WTC11 (cell line): ENCODE data around the gene GNA12. TPM values are rescaled to one million over a fixed set of nuclear protein-coding genes. Genes with fewer than 3 reads are reported as not detected.
A peak's percentile ranks its signal among the peaks of the same experiment; 100 is the strongest.

ENCODE experiments used
- ATAC-seq: fragments of 200-7000 bp; cut with Tn5 transposase; 2 replicates; pipeline ENCODE4 v1.10.0; 2021; ENCODE audit warnings: mild to moderate bottlenecking, moderate library complexity
- CTCF ChIA-PET: fragments of 300-600 bp; sonication (Branson Sonifier 250); formaldehyde crosslinking; loops from one replicate; lab custom pipeline; 2021; ENCODE audit warnings: antibody characterized with exemption; lab: Charles Lee
- POLR2A ChIA-PET: fragments of 350-600 bp; sonication (Branson Sonifier 250); formaldehyde crosslinking; loops from one replicate; lab custom pipeline; 2021; ENCODE audit warnings: antibody characterized with exemption; lab: Charles Lee
- DNase-seq: peaks from one replicate; pipeline ENCODE4 v3.0.0; 2021; ENCODE audit warnings: low spot score
- H3K27ac Mint-ChIP-seq: 2 replicates; pipeline ENCODE4 v1.8.0; 2021; ENCODE audit warnings: mixed read lengths
- H3K27me3 Mint-ChIP-seq: 2 replicates; pipeline ENCODE4 v1.8.0; 2021; ENCODE audit warnings: low read depth, mild to moderate bottlenecking, moderate library complexity, mixed read lengths
- H3K36me3 Mint-ChIP-seq: 2 replicates; pipeline ENCODE4 v1.8.0; 2021; ENCODE audit warnings: mixed read lengths
- H3K4me1 Mint-ChIP-seq: 2 replicates; pipeline ENCODE4 v1.8.0; 2022; ENCODE audit warnings: mixed read lengths
- H3K4me3 Mint-ChIP-seq: 2 replicates; pipeline ENCODE4 v1.8.0; 2021; ENCODE audit warnings: mild to moderate bottlenecking, moderate library complexity, mixed read lengths
- H3K9me3 Mint-ChIP-seq: 2 replicates; pipeline ENCODE4 v1.8.0; 2021; ENCODE audit warnings: mixed read lengths
- AR ChIP-seq: fragments of 250-450 bp; sonication (Bioruptor Pico); IDR thresholded peaks from 2 replicates; pipeline ENCODE4 v1.9.0; 2021; ENCODE audit warnings: mild to moderate bottlenecking
- E2F5 ChIP-seq: sonication (generic); formaldehyde crosslinking; IDR thresholded peaks from 2 replicates; pipeline ENCODE4 v1.8.1; 2022; ENCODE audit warnings: mild to moderate bottlenecking, moderate library complexity, missing genetic modification reagents
- ESRRA ChIP-seq: sonication (generic); formaldehyde crosslinking; IDR thresholded peaks from 2 replicates; pipeline ENCODE4 v1.8.1; 2022; ENCODE audit warnings: mild to moderate bottlenecking, missing genetic modification reagents, borderline replicate concordance
- ETV6 ChIP-seq: sonication (generic); formaldehyde crosslinking; IDR thresholded peaks from 2 replicates; pipeline ENCODE4 v1.8.1; 2022; ENCODE audit warnings: mild to moderate bottlenecking, missing genetic modification reagents
- GABPB1 ChIP-seq: sonication (generic); formaldehyde crosslinking; IDR thresholded peaks from 2 replicates; pipeline ENCODE4 v1.8.1; 2023; ENCODE audit warnings: mild to moderate bottlenecking, missing genetic modification reagents
- HMGA2 ChIP-seq: fragments of 250-450 bp; sonication (Bioruptor Pico); IDR thresholded peaks from 2 replicates; pipeline ENCODE4 v1.4.0; 2021; ENCODE audit warnings: mild to moderate bottlenecking, moderate library complexity
- SOX15 ChIP-seq: fragments of 250-450 bp; sonication (Bioruptor Pico); IDR thresholded peaks from 2 replicates; pipeline ENCODE4 v1.9.0; 2021; ENCODE audit warnings: mild to moderate bottlenecking
- SP1 ChIP-seq: sonication (generic); formaldehyde crosslinking; conservative IDR thresholded peaks from 2 replicates; pipeline ENCODE4 v1.8.1; 2022; ENCODE audit warnings: missing genetic modification reagents
- ZNF121 ChIP-seq: sonication (generic); formaldehyde crosslinking; IDR thresholded peaks from 2 replicates; pipeline ENCODE4 v1.8.0; 2023; ENCODE audit warnings: missing genetic modification reagents
- ZNF423 ChIP-seq: fragments of 250-450 bp; sonication (Bioruptor Pico); IDR thresholded peaks from 2 replicates; pipeline ENCODE4 v2.1.2; 2022; ENCODE audit warnings: mild to moderate bottlenecking, moderate library complexity
- total RNA-seq: library from RNA; stranded (reverse); gene quantifications from 3 replicates; pipeline ENCODE4 v1.2.3, GENCODE V29; 2021
- TF ChIP-seq, protein P1 (sequence below): sonication (generic); formaldehyde crosslinking; IDR thresholded peaks from 2 replicates; pipeline ENCODE4 v1.8.0; 2022; ENCODE audit warnings: mild to moderate bottlenecking, missing genetic modification reagents
- TF ChIP-seq, protein P2 (sequence below): fragments of 250-450 bp; sonication (Bioruptor Pico); conservative IDR thresholded peaks from 2 replicates; pipeline ENCODE4 v1.9.0; 2021; ENCODE audit warnings: mild to moderate bottlenecking
- TF ChIP-seq, protein P3 (sequence below): sonication (generic); formaldehyde crosslinking; conservative IDR thresholded peaks from 2 replicates; pipeline ENCODE4 v1.8.1; 2022; ENCODE audit warnings: mild to moderate bottlenecking, missing genetic modification reagents
- TF ChIP-seq, protein P4 (sequence below): sonication (generic); formaldehyde crosslinking; IDR thresholded peaks from 2 replicates; pipeline ENCODE4 v1.8.1; 2023; ENCODE audit warnings: mild to moderate bottlenecking, missing genetic modification reagents, moderate library complexity

Gene GNA12
- total RNA-seq, 1 experiment from 2014 or later, result 99.6 TPM

DNA sequence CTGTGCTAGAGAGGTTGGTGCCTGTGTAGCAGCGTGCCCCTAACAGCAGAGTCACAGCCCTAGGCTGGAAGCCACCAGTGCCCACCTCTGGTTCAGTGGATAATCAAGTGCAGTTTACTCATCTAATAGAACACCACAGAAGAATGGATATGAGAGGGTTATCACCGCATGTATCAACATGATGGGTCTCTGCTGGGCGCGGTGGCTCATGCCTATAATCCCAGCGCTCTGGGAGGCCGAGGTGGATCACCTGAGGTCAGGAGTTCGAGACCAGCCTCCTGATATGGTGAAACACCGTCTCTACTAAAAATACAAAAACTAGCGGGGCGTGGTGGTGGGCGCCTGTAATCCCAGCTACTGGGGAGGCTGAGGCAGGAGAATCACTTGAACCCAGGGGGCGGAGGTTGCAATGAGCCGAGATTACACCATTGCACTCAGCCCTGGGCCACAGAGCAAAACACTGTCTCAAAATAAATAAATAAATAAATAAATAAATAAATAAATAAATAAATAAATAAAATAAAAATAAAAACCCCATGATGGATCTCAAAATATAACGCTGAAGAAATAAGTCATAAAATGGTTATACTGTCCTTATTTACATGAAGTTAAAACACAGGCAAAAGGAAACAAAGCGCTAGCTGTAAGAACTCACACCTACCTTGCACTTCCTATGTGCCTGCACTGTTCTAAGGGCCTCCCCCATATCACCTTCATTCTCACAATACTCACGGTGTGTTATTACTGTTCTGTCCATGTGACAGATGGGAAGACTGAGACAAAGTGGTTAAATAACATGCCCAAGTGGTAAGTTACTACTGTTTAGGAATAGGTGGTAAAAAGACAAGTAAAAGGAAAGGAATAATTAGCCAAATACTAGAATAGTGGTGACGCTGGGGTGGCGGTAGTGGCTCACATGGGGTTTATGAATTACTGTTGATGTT is 85.2 kb downstream of the GNA12 start:
- POLR2A ChIA-PET, result no interaction called here
- peak overlapping the region; percentile 46; the same call in 1 of the 2 replicates for H3K27ac Mint-ChIP-seq
- CTCF ChIA-PET, result interaction anchor here (1.2 to 2.2 kb wide), 9 partner anchors 19 to 106 kb away, joined by 3 to 15 read pairs (median 6); no protein-coding TSS in a partner anchor
- no peak for DNase-seq
- H3K27me3 Mint-ChIP-seq, result no peaks in the 10 kb centered on the region
- no peak overlapping the region for H3K4me3 Mint-ChIP-seq
- no peak for ATAC-seq
- H3K4me1 Mint-ChIP-seq, result peaks cover 49% of the 10 kb centered on the region
- peaks cover 3% of the 10 kb centered on the region; the same call in 1 of the 2 replicates for H3K9me3 Mint-ChIP-seq
- peaks cover 30% of the 10 kb centered on the region for H3K36me3 Mint-ChIP-seq
- TF ChIP-seq ZNF423 (no peak), ZNF121 (CRISPR knock-in tag) (no peak), HMGA2 (CRISPR knock-in tag) (peak; percentile 73; the same call in 1 of the 2 replicates), ETV6 (CRISPR knock-in tag) (no peak)
- TF ChIP-seq, protein P1, sequence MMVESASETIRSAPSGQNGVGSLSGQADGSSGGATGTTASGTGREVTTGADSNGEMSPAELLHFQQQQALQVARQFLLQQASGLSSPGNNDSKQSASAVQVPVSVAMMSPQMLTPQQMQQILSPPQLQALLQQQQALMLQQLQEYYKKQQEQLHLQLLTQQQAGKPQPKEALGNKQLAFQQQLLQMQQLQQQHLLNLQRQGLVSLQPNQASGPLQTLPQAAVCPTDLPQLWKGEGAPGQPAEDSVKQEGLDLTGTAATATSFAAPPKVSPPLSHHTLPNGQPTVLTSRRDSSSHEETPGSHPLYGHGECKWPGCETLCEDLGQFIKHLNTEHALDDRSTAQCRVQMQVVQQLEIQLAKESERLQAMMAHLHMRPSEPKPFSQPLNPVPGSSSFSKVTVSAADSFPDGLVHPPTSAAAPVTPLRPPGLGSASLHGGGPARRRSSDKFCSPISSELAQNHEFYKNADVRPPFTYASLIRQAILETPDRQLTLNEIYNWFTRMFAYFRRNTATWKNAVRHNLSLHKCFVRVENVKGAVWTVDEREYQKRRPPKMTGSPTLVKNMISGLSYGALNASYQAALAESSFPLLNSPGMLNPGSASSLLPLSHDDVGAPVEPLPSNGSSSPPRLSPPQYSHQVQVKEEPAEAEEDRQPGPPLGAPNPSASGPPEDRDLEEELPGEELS, result no peak

- no peak for DNase-seq
- Mint-ChIP-seq H3K27ac (peak overlapping the region; percentile 21), H3K4me1 (peaks cover 43% of the 10 kb centered on the region), H3K4me3 (no peak overlapping the region), H3K36me3 (peaks cover 32% of the 10 kb centered on the region), H3K27me3 (no peaks in the 10 kb centered on the region), H3K9me3 (peaks cover 3% of the 10 kb centered on the region; the same call in 1 of the 2 replicates)
- TF ChIP-seq ESRRA (CRISPR knock-in tag) (no peak), E2F5 (CRISPR knock-in tag) (no peak), GABPB1 (CRISPR knock-in tag) (peak; percentile 31; the same call in 1 of the 2 replicates), SOX15 (CRISPR knock-in tag) (no peak)
- TF ChIP-seq, protein P2, sequence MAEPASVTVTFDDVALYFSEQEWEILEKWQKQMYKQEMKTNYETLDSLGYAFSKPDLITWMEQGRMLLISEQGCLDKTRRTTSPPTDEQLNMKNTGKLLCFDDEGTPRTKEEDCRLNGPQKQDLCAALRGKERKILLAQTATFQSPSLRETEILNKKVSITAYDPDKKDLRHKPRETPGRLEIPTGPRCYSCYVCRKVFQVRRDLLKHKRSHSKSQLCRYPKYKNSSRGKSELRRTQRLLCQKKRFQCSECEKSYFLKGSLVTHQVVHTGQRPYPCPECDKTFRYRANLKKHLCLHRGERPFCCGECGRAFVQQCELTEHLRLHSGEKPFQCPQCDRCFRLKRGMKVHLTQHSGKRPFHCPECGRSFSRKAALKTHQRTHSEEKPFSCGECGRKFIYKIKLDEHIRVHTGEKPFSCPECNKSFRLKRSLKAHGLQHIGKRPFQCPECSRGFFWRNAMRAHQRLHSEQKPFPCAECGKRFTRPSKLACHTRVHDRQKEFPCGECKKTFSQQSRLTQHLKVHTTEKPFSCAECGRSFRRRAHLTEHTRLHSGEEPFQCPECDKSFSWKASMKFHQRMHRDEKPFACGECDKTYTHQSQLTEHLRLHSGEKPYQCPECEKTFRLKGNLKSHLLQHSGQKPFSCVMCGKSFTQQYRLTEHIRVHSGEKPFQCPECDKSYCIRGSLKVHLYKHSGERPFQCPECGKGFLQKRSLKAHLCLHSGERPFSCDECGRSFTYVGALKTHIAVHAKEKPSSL (CRISPR knock-in tag), result no peak
- ChIA-PET POLR2A (no interaction called here), CTCF (interaction anchor here (0.5 to 1.8 kb wide), 6 partner anchors 18 to 77 kb away, joined by 3 to 11 read pairs (median 4); no protein-coding TSS in a partner anchor)
- ATAC-seq, result no peak
Observed at GRCh38 chr7:2757904-2758672, 86.0 kb downstream of the GNA12 start.

GRCh38 chr7:2757361-2757903 is 86.7 kb downstream of the GNA12 start:
- no peak overlapping the region for H3K4me3 Mint-ChIP-seq

More at GRCh38 chr7:2757361-2757903, 86.7 kb downstream of the GNA12 start:
- CTCF ChIA-PET, result interaction anchor here (0.5 to 1.8 kb wide), 5 partner anchors 17 to 76 kb away, joined by 3 to 11 read pairs (median 4); no protein-coding TSS in a partner anchor
- ATAC-seq (no peak), DNase-seq (no peak)
- POLR2A ChIA-PET, result no interaction called here
- Mint-ChIP-seq H3K27ac (peak overlapping the region; percentile 21; the same call in 1 of the 2 replicates), H3K9me3 (peaks cover 3% of the 10 kb centered on the region; the same call in 1 of the 2 replicates), H3K4me1 (peaks cover 42% of the 10 kb centered on the region), H3K36me3 (peaks cover 32% of the 10 kb centered on the region), H3K27me3 (no peaks in the 10 kb centered on the region)
- TF ChIP-seq, protein P3, sequence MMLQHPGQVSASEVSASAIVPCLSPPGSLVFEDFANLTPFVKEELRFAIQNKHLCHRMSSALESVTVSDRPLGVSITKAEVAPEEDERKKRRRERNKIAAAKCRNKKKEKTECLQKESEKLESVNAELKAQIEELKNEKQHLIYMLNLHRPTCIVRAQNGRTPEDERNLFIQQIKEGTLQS, result no peak
- TF ChIP-seq, protein P4, sequence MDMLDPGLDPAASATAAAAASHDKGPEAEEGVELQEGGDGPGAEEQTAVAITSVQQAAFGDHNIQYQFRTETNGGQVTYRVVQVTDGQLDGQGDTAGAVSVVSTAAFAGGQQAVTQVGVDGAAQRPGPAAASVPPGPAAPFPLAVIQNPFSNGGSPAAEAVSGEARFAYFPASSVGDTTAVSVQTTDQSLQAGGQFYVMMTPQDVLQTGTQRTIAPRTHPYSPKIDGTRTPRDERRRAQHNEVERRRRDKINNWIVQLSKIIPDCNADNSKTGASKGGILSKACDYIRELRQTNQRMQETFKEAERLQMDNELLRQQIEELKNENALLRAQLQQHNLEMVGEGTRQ (CRISPR knock-in tag), result no peak
- TF ChIP-seq SP1 (CRISPR knock-in tag), result no peak
- no peak for TF ChIP-seq AR
